Measurements from ENCODE around the gene FURIN. TPM values are rescaled to one million over a fixed set of nuclear protein-coding genes. Genes with fewer than 3 reads are reported as not detected.

Gene FURIN
- total and polyA plus RNA-seq, 5 donors from 2014 or later = 2.9 to 62.5 (median 8.1) TPM

DNA sequence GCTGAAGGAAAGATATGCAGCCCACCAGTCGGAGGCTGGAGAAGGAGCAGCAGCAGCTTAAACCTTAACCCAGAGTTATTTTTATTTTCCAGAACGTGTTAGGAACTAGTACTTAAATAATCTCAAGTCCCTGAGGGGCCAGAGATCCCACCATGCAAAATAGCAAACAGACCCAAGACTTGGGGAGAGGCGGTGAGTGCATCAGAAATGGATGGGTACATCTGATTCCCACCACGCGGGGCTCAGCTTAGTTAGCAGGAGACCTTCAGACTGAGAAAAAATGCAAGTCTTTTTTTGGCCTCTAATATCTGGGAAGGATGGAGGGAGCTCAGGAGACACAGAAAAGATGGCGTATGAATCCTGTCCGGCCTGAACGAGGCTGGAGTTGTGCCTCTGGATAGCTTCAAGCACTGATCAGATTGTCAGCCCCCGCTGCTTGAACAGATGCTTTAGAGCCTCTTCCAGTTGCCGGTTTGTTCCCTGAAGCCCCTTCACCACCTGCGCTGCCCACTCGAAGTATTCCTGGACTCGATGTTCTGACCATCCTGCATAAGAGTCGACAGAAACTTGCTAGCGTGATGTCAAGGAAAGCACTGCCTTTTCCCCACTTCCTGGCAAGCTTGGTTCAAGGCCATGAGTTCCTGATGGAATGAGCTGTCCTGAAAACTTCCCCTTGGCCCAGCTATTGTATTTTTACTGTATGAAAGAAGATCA is 62.6 kb downstream of the FURIN start:
- peaks cover 11 to 56% (median 29%) of the 10 kb centered on the region in 4 donors for H3K4me1 Mint-ChIP-seq
- DNase-seq (no peak), ATAC-seq (ENCODE audit: low read depth in 2 of 2) (no peak)
- peak overlapping the region; percentile 89 for H3K4me3 ChIP-seq (ENCODE audit: low read depth, low read length)
- no peaks in the 10 kb centered on the region for H3K27me3 ChIP-seq (ENCODE audit: control insufficient read depth, insufficient read depth, low read length)
- H3K4me1 ChIP-seq (ENCODE audit: control insufficient read depth, insufficient read depth, low read length, poor library complexity, severe bottlenecking) = peaks cover 51% of the 10 kb centered on the region
- H3K27ac Mint-ChIP-seq = peak overlapping the region; percentile 98 to 99 (median 99)
- no peaks in the 10 kb centered on the region for H3K9me3 ChIP-seq (ENCODE audit: control insufficient read depth in 2 of 2, low read length in 2 of 2)
- no peaks in the 10 kb centered on the region for H3K36me3 Mint-ChIP-seq
- H3K27ac ChIP-seq (ENCODE audit: insufficient read depth, low read length, poor library complexity, severe bottlenecking) = peak overlapping the region; percentile 93
- H3K27me3 Mint-ChIP-seq = no peaks in the 10 kb centered on the region
- H3K4me3 Mint-ChIP-seq = peak overlapping the region; percentile 88 to 99 (median 98)
- H3K36me3 ChIP-seq (ENCODE audit: control insufficient read depth, insufficient read depth, low read length) = no peaks in the 10 kb centered on the region
- H3K9me3 Mint-ChIP-seq = no peaks in the 10 kb centered on the region

DNA sequence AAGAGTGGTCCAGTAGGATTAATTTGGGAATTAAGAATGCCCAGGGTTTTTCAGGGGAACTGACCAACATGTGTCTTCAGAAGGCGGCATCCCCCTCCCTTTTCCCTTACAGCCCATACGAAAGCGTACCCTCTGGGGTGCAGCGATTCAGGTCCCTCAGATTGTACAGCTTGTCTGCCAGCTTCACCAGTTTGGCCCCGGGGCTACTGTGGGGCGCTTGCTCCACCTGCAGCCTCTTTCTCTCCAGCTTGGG is 63.1 kb downstream of the FURIN start:
- Histone ChIP-seq H3K4me1 (ENCODE audit: control insufficient read depth, insufficient read depth, low read length, poor library complexity, severe bottlenecking) (peaks cover 55% of the 10 kb centered on the region), H3K27ac (ENCODE audit: insufficient read depth, low read length, poor library complexity, severe bottlenecking) (peak overlapping the region; percentile 93), H3K27me3 (ENCODE audit: control insufficient read depth, insufficient read depth, low read length) (no peaks in the 10 kb centered on the region), H3K4me3 (ENCODE audit: low read depth, low read length) (peak overlapping the region; percentile 89), H3K36me3 (ENCODE audit: control insufficient read depth, insufficient read depth, low read length) (no peaks in the 10 kb centered on the region), H3K9me3 (ENCODE audit: control insufficient read depth in 2 of 2, low read length in 2 of 2) (no peaks in the 10 kb centered on the region)
- Mint-ChIP-seq H3K27ac (peak overlapping the region; percentile 94 to 99 (median 99)), H3K36me3 (peaks cover 4% of the 10 kb centered on the region), H3K4me3 (peak overlapping the region; percentile 88 to 99 (median 98)), H3K27me3 (no peaks in the 10 kb centered on the region), H3K9me3 (no peaks in the 10 kb centered on the region), H3K4me1 (peaks cover 11 to 61% (median 34%) of the 10 kb centered on the region in 4 donors)
- ATAC-seq (ENCODE audit: low read depth in 2 of 2) (no peak), DNase-seq (no peak)

DNA sequence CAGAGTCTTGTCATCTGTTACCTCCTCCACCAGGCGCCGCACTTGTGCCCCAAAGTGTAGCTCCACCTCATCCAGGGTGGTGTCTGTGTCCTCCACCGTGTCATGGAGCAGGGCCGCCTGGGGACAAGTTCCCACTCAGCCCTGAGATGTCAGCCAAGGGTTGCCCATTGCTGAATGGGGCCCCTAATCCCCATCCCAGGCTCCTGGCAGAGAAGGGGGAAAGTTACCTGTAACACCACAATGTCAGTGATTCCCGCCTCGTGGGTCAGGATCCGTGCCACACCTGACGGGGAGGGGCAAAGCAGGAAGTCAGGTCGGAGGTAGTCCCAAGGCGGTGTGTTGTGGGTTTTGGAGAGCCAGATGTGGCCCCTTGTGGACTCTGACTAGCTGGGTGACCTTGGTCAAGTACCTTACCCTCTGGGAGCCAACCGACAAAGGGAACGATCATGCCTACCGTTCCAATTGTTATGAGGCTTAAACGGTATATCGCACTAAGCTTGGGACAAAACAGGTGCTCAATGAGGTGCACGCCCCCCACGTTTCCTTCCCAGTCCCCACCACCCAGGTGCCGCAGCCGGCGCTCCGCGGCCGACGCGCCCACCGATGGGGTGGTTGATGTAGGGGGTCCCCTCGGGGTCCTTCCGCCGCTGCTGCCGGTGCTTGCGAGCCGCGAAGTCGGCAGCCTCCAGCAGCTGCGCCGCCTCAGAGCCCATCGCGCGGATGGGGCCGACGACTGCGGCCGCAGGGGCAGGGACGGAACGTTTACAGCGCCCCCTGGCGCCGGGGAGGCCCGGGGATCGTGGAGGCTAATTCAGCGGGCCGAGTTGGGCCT is 63.7 kb downstream of the FURIN start, which contains the start of gene HDDC3:
Gene HDDC3 (minus strand): TSS at position 722 of the 832 bp plus-strand sequence. CDS start 9 bp downstream, at position 713.
- peak within 1 kb of the TSS; percentile 88 to 99 (median 98) for H3K4me3 Mint-ChIP-seq
- H3K9me3 Mint-ChIP-seq = no peaks in the 10 kb centered on the region
- H3K27me3 Mint-ChIP-seq = no peaks in the 10 kb centered on the region
- peak; percentile 61 to 67 for ATAC-seq (ENCODE audit: low read depth in 2 of 2)
- H3K36me3 Mint-ChIP-seq = peaks cover 8% of the 10 kb centered on the region
- Histone ChIP-seq H3K9me3 (ENCODE audit: control insufficient read depth in 2 of 2, low read length in 2 of 2) (no peaks in the 10 kb centered on the region), H3K4me1 (ENCODE audit: control insufficient read depth, insufficient read depth, low read length, poor library complexity, severe bottlenecking) (peaks cover 58% of the 10 kb centered on the region), H3K4me3 (ENCODE audit: low read depth, low read length) (peak within 1 kb of the TSS; percentile 89), H3K27ac (ENCODE audit: insufficient read depth, low read length, poor library complexity, severe bottlenecking) (peak within 1 kb of the TSS; percentile 93), H3K27me3 (ENCODE audit: control insufficient read depth, insufficient read depth, low read length) (no peaks in the 10 kb centered on the region), H3K36me3 (ENCODE audit: control insufficient read depth, insufficient read depth, low read length) (no peaks in the 10 kb centered on the region)
- H3K4me1 Mint-ChIP-seq = peaks cover 11 to 66% (median 38%) of the 10 kb centered on the region in 4 donors
- H3K27ac Mint-ChIP-seq = peak within 1 kb of the TSS; percentile 94 to 99 (median 99)
- peak; percentile 77 to 95 (median 87) for DNase-seq

DNA sequence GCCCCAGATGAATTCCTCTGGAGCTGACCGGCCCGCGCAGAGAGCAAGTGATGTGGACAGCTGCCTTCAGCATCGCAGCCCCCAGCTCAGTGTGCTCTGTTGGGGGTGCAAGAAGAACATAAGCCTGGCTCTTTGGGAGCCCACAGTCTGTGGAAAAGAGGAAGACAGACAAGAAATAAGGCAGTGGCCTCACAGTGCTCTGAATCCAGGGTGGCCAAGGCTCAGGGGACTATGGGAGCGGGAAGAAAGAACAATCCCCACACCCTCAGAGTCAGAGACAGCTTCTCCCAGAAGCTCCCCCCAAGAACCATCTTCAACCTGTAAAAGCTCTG is 64.2 kb downstream of the FURIN start:
- Histone ChIP-seq H3K27me3 (ENCODE audit: control insufficient read depth, insufficient read depth, low read length) (no peaks in the 10 kb centered on the region), H3K36me3 (ENCODE audit: control insufficient read depth, insufficient read depth, low read length) (no peaks in the 10 kb centered on the region), H3K4me1 (ENCODE audit: control insufficient read depth, insufficient read depth, low read length, poor library complexity, severe bottlenecking) (peaks cover 58% of the 10 kb centered on the region), H3K4me3 (ENCODE audit: low read depth, low read length) (no peak overlapping the region), H3K9me3 (ENCODE audit: control insufficient read depth in 2 of 2, low read length in 2 of 2) (no peaks in the 10 kb centered on the region), H3K27ac (ENCODE audit: insufficient read depth, low read length, poor library complexity, severe bottlenecking) (peak overlapping the region; percentile 93)
- peak overlapping the region; percentile 88 to 99 (median 98) for H3K4me3 Mint-ChIP-seq
- H3K27me3 Mint-ChIP-seq = no peaks in the 10 kb centered on the region
- H3K36me3 Mint-ChIP-seq = peaks cover 8% of the 10 kb centered on the region
- H3K9me3 Mint-ChIP-seq = no peaks in the 10 kb centered on the region
- peaks cover 11 to 66% (median 38%) of the 10 kb centered on the region in 4 donors for H3K4me1 Mint-ChIP-seq
- peak overlapping the region in 2 of 3 donors; percentile 65 to 99 for H3K27ac Mint-ChIP-seq
- ATAC-seq (ENCODE audit: low read depth in 2 of 2) (no peak), DNase-seq (no peak)

Other genes with a start within 250 kb of the FURIN start
- gene BLM, start 151.2 kb upstream of the FURIN start, total RNA-seq = 12.0 TPM
- 1 to 10 TPM; 6.3 to 7.8 (median 6.7) TPM for gene BLM, start 151.2 kb upstream of the FURIN start, polyA plus RNA-seq
- gene FES, start 15.9 kb downstream of the FURIN start, total RNA-seq = 3.8 TPM
- under 1 TPM in 2 of 4 donors, not detected in 2; 0.13 TPM for gene FES, start 15.9 kb downstream of the FURIN start, polyA plus RNA-seq
- 120 TPM for gene MAN2A2, start 34.7 kb downstream of the FURIN start, total RNA-seq
- 1 to 10 TPM; 3.8 to 6.6 (median 5.7) TPM for gene MAN2A2, start 34.7 kb downstream of the FURIN start, polyA plus RNA-seq
- gene HDDC3, start 64.0 kb downstream of the FURIN start, total RNA-seq = 15.6 TPM
- gene HDDC3, start 64.0 kb downstream of the FURIN start, polyA plus RNA-seq = 10 to 100 TPM; 24.4 to 36.2 (median 33.3) TPM
- 48.3 TPM for gene UNC45A, start 66.7 kb downstream of the FURIN start, total RNA-seq
- 10 to 100 TPM; 45.4 to 65.9 (median 59.3) TPM for gene UNC45A, start 66.7 kb downstream of the FURIN start, polyA plus RNA-seq
- gene RCCD1, start 86.3 kb downstream of the FURIN start, total RNA-seq = 6.2 TPM
- 1 to 10 TPM; 2.2 to 4.2 (median 3.3) TPM for gene RCCD1, start 86.3 kb downstream of the FURIN start, polyA plus RNA-seq
- gene PRC1, start 125.9 kb downstream of the FURIN start, total RNA-seq = 63.8 TPM
- gene PRC1, start 125.9 kb downstream of the FURIN start, polyA plus RNA-seq = 10 to 100 TPM in 1 of 4 donors, 1 to 10 TPM in 3; 2.7 to 10.9 (median 7.5) TPM
- gene VPS33B, start 154.0 kb downstream of the FURIN start, total RNA-seq = 22.2 TPM
- 10 to 100 TPM in 1 of 4 donors, 1 to 10 TPM in 3; 5.5 to 13.1 (median 8.5) TPM for gene VPS33B, start 154.0 kb downstream of the FURIN start, polyA plus RNA-seq
- gene SV2B, start 231.7 kb downstream of the FURIN start, total RNA-seq = not detected
- under 1 TPM in 1 of 4 donors, not detected in 3; 0.06 TPM for gene SV2B, start 231.7 kb downstream of the FURIN start, polyA plus RNA-seq